ENCODE measurements around the gene GPR153.

GRCh38 chr1:6222636-6223035, 38.3 kb downstream of the GPR153 start:
- TF ChIP-seq POLR2A (IDR thresholded peaks at IDR 0.05) (no peak), CTCF (IDR thresholded peaks at IDR 0.05) (no peak)
